ENCODE data around the gene KLHL15. TPM values are rescaled to one million over a fixed set of nuclear protein-coding genes. Genes with fewer than 3 reads are reported as not detected.

The KLHL15 gene
- total and polyA plus RNA-seq, 2 of the 13 experiments (the other 11 are each of a cell fraction or from before 2014, with no cell fraction given) = 2.8 to 5.5 TPM

- peak; percentile 66 for TF ChIP-seq PHF20 (CRISPR knock-in tag; IDR thresholded peaks at IDR 0.05)
- TF ChIP-seq ZNF253 (CRISPR knock-in tag; IDR thresholded peaks at IDR 0.05; ENCODE audit: borderline replicate concordance) = no peak
- TF ChIP-seq NFKBIZ (CRISPR knock-in tag; IDR thresholded peaks at IDR 0.05) = no peak
- TF ChIP-seq YEATS4 (CRISPR knock-in tag; IDR thresholded peaks at IDR 0.05; ENCODE audit: borderline replicate concordance) = peak; percentile 92
- no peak for TF ChIP-seq ZNF768 (CRISPR knock-in tag; IDR thresholded peaks at IDR 0.05)
- peak; percentile 45; the same call in 1 of the 2 replicates for TF ChIP-seq ZNF350 (CRISPR knock-in tag; IDR thresholded peaks at IDR 0.05; ENCODE audit: borderline replicate concordance, low read depth)
- TF ChIP-seq CAMTA2 (CRISPR knock-in tag; IDR thresholded peaks at IDR 0.05; ENCODE audit: borderline replicate concordance) = no peak
- TF ChIP-seq ZNF501 (CRISPR knock-in tag; IDR thresholded peaks at IDR 0.05) = no peak; the same call in 1 of the 2 replicates
- peak; percentile 75 for TF ChIP-seq POLR2AphosphoS5 (IDR thresholded peaks at IDR 0.05; ENCODE audit: low read depth, low read length)
- no peak for TF ChIP-seq MZF1 (CRISPR knock-in tag; IDR thresholded peaks at IDR 0.05; ENCODE audit: borderline replicate concordance)
- TF ChIP-seq ZNF598 (CRISPR knock-in tag; IDR thresholded peaks at IDR 0.05; ENCODE audit: borderline replicate concordance) = no peak
- TF ChIP-seq TRAFD1 (CRISPR knock-in tag; IDR thresholded peaks at IDR 0.05; ENCODE audit: borderline replicate concordance) = no peak
- TF ChIP-seq ELF3 (CRISPR knock-in tag; IDR thresholded peaks at IDR 0.05) = no peak
- peak; percentile 31; the same call in 1 of the 2 replicates for TF ChIP-seq ZNF563 (CRISPR knock-in tag; IDR thresholded peaks at IDR 0.05)
- 0 out of 2 replicates have a peak, but pooled peaks have one; percentile 31 for TF ChIP-seq HNF1B (CRISPR knock-in tag; IDR thresholded peaks at IDR 0.05)
- TF ChIP-seq ZNF839 (CRISPR knock-in tag; IDR thresholded peaks at IDR 0.05; ENCODE audit: borderline replicate concordance) = no peak
- TF ChIP-seq KLF16 (CRISPR knock-in tag; IDR thresholded peaks at IDR 0.05) = no peak
- no peak for TF ChIP-seq DZIP1 (CRISPR knock-in tag; IDR thresholded peaks at IDR 0.05)
- TF ChIP-seq ETV6 (CRISPR knock-in tag; conservative IDR thresholded peaks at IDR 0.05) = no peak
- TF ChIP-seq ATF4 (CRISPR knock-in tag; IDR thresholded peaks at IDR 0.05) = peak in 1 of 2 experiments; percentile 98; a peak in 2 of 4 replicates
- no peak for TF ChIP-seq FOXO1 (CRISPR knock-in tag; IDR thresholded peaks at IDR 0.05)
- TF ChIP-seq CHCHD3 (CRISPR knock-in tag; IDR thresholded peaks at IDR 0.05) = no peak
- TF ChIP-seq ONECUT2 (CRISPR knock-in tag; IDR thresholded peaks at IDR 0.05) = no peak
Observed at GRCh38 chrX:24054182-24055042, 27.4 kb upstream of the KLHL15 start, which contains the start of gene EIF2S3 (continued).

Data from HepG2 (cell line).